Loucy (cell line): ENCODE data around the gene PLCG2.
A peak's percentile ranks its signal among the peaks of the same experiment; 100 is the strongest.

ENCODE experiments used
- H2AFZ ChIP-seq: fragments of 200-600 bp; sonication (generic); 2 replicates; pipeline ENCODE4 v1.6.0; 2016; ENCODE audit warnings: antibody characterized with exemption, mild to moderate bottlenecking, low read length, moderate library complexity
- H3F3A ChIP-seq: fragments of 200-600 bp; 2 replicates; pipeline ENCODE4 v1.6.0; 2016; ENCODE audit warnings: antibody characterized with exemption, low read depth, mild to moderate bottlenecking
- H3K27me3 ChIP-seq: fragments of 200-600 bp; sonication (generic); 2 replicates; pipeline ENCODE4 v1.6.1; 2014; ENCODE audit warnings: low read length, mild to moderate bottlenecking; ENCODE audit not compliant: insufficient read depth, poor library complexity, severe bottlenecking
- H3K36me3 ChIP-seq: fragments of 200-600 bp; sonication (generic); 2 replicates; pipeline ENCODE4 v1.6.1; 2016; ENCODE audit warnings: low read length; ENCODE audit not compliant: insufficient read depth
- H3K4me1 ChIP-seq: fragments of 200-600 bp; sonication (generic); 2 replicates; pipeline ENCODE4 v1.5.1; 2014; ENCODE audit warnings: low read length, mild to moderate bottlenecking; ENCODE audit not compliant: insufficient read depth, poor library complexity, severe bottlenecking
- H3K4me2 ChIP-seq: fragments of 200-600 bp; sonication (generic); 2 replicates; pipeline ENCODE4 v1.6.0; 2014; ENCODE audit warnings: antibody characterized with exemption, low read length, low read depth, mild to moderate bottlenecking; ENCODE audit not compliant: poor library complexity, severe bottlenecking
- H3K4me3 ChIP-seq: fragments of 200-600 bp; sonication (generic); 2 replicates; pipeline ENCODE4 v1.5.1; 2014; ENCODE audit warnings: low read length, mild to moderate bottlenecking, mixed read lengths; ENCODE audit not compliant: poor library complexity, severe bottlenecking
- H3K79me2 ChIP-seq: fragments of 200-600 bp; sonication (generic); 2 replicates; pipeline ENCODE4 v1.6.1; 2014; ENCODE audit warnings: low read length; ENCODE audit not compliant: insufficient read depth
- H3K9ac ChIP-seq: fragments of 200-600 bp; sonication (generic); 2 replicates; pipeline ENCODE4 v1.6.0; 2014; ENCODE audit warnings: mild to moderate bottlenecking, low read depth, low read length, moderate library complexity; ENCODE audit not compliant: poor library complexity, severe bottlenecking
- H3K9me2 ChIP-seq: fragments of 200-600 bp; sonication (generic); replicated peaks from 2 replicates; pipeline ENCODE4 v1.6.1; 2016; ENCODE audit warnings: low read depth, low read length, mixed read lengths
- H3K9me3 ChIP-seq: fragments of 200-600 bp; sonication (generic); 2 replicates; pipeline ENCODE4 v1.6.1; 2014; ENCODE audit warnings: mild to moderate bottlenecking, antibody characterized with exemption, low read length, low read depth; ENCODE audit not compliant: insufficient read depth
- H4K20me1 ChIP-seq: fragments of 200-600 bp; sonication (generic); 2 replicates; pipeline ENCODE4 v1.6.0; 2014; ENCODE audit warnings: antibody characterized with exemption, low read length, mild to moderate bottlenecking; ENCODE audit not compliant: insufficient read depth, poor library complexity, severe bottlenecking
- EZH2phosphoT487 ChIP-seq: fragments of 200-600 bp; IDR thresholded peaks from 2 replicates; pipeline ENCODE4 v1.6.1; 2018; ENCODE audit warnings: antibody characterized with exemption, mild to moderate bottlenecking, moderate library complexity, borderline replicate concordance
- TF ChIP-seq, protein P1 (sequence below): fragments of 200-600 bp; sonication (generic); conservative IDR thresholded peaks from 2 replicates; pipeline ENCODE4 v1.5.1; 2014; ENCODE audit warnings: mild to moderate bottlenecking, antibody characterized with exemption, low read length

Gene PLCG2

DNA sequence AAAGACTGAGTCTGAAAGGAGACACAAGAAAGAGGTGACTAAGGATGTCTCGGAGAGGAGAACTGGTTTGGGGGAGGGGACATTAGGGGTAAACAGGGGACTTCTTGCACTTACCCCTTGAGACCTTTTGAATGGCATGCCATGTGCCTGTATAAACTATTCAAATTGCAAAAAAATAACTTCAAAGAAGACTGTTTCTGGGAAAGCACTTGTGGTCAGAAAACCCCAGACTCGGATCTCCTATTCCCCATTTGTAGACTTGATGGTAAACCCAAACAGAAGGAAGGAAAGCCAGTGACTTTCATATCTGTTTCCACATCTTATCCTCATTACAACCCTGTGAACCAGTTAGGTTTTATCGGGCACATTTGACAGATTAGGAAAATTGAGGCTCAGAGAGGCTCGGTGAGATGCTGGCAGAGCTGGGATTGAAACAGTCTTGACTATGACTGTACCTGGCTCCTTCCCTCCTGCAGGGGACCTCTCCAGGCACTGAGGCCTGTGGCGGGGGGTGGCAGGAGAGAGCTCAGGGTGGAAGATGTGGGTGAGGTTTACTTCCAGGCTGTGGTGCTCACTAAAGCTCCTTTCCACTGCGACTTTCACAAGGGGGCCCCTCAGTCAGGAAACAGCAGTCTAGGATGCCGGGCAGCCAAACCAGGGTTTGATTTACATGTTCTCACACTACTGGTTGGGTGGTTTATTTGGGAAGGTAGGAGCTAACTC, 30.5 kb upstream of the PLCG2 start:
- Histone ChIP-seq H3K79me2 (no peaks in the 10 kb centered on the region), H3K4me3 (peak overlapping the region; percentile 0)

DNA sequence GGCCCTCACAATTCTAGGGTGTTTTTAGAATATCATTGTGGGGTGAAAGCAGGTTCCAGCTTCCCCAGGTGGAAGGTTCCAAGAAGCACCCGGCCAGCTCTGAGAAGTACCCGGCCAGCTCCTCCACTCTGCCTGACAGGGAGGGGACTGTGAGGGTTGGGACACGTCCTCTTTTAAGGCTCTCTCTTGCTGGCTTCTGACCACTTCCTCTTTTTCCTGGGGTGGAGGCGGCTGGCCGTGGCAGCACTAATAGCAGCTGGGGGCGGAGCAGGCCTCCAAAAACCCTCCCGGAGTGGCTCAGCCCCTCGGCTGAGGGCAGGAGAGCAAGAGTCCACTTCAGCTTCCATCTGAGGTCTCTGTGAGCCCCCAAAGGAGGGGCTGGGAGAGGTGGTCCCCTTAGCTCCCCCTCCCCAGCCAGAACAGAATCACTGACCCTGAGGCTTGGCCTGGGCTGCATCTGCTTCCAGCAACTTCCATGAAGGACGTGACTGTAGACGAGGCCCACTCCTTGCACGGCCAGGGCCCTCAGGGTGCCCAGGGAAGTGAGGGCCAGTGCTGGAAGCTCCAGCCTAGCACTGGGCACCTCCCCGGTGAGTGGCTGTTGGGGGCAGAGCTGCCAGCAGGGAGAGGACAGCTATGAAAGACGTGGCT, 26.7 kb upstream of the PLCG2 start:
- Histone ChIP-seq H2AFZ (peak overlapping the region; percentile 77), H3K79me2 (no peaks in the 10 kb centered on the region), H3K9ac (peak overlapping the region; percentile 68), H3K4me1 (peaks cover 47% of the 10 kb centered on the region), H3K36me3 (no peaks in the 10 kb centered on the region), H3K9me3 (no peaks in the 10 kb centered on the region), H3F3A (no peaks in the 10 kb centered on the region), H4K20me1 (no peaks in the 10 kb centered on the region), H3K4me2 (peak overlapping the region; percentile 87), H3K27me3 (no peaks in the 10 kb centered on the region), H3K9me2 (no peaks in the 10 kb centered on the region), H3K4me3 (peak overlapping the region; percentile 58)
- TF ChIP-seq EZH2phosphoT487: no peak
- TF ChIP-seq, protein P1, sequence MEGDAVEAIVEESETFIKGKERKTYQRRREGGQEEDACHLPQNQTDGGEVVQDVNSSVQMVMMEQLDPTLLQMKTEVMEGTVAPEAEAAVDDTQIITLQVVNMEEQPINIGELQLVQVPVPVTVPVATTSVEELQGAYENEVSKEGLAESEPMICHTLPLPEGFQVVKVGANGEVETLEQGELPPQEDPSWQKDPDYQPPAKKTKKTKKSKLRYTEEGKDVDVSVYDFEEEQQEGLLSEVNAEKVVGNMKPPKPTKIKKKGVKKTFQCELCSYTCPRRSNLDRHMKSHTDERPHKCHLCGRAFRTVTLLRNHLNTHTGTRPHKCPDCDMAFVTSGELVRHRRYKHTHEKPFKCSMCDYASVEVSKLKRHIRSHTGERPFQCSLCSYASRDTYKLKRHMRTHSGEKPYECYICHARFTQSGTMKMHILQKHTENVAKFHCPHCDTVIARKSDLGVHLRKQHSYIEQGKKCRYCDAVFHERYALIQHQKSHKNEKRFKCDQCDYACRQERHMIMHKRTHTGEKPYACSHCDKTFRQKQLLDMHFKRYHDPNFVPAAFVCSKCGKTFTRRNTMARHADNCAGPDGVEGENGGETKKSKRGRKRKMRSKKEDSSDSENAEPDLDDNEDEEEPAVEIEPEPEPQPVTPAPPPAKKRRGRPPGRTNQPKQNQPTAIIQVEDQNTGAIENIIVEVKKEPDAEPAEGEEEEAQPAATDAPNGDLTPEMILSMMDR: no peak

More for the DNA sequence above, 30.5 kb upstream of the PLCG2 start:
- no peaks in the 10 kb centered on the region for H3K36me3 ChIP-seq
- H3F3A ChIP-seq: no peaks in the 10 kb centered on the region
- peak overlapping the region; percentile 38; the same call in 1 of the 2 replicates for H2AFZ ChIP-seq
- H3K9ac ChIP-seq: no peak overlapping the region
- no peak for TF ChIP-seq EZH2phosphoT487
- TF ChIP-seq, protein P1: peak; percentile 30; the same call in 1 of the 2 replicates
- H4K20me1 ChIP-seq: no peaks in the 10 kb centered on the region
- no peaks in the 10 kb centered on the region for H3K9me3 ChIP-seq
- H3K4me2 ChIP-seq: peak overlapping the region; percentile 24
- no peaks in the 10 kb centered on the region for H3K9me2 ChIP-seq
- H3K27me3 ChIP-seq: no peaks in the 10 kb centered on the region
- H3K4me1 ChIP-seq: peaks cover 29% of the 10 kb centered on the region

DNA sequence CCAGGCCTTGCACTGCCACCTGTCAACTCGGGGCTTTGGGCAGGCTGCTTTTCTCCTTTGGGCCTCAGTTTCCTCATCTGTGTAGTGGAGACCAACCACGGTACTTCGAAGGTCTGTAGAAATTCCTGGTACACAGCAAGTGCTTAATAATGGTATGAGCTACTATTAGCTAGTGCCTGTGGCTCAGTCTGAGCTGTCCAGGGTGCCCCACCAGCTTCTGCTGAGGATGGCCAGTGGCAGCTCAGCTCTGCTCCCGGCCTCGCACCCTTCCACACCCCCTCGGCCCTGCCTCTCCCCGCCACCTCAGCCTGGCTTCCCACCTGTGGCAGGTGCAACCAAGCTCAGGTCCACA, 26.2 kb upstream of the PLCG2 start:
- Histone ChIP-seq H3K36me3 (no peaks in the 10 kb centered on the region), H3K27me3 (no peaks in the 10 kb centered on the region), H3K79me2 (no peaks in the 10 kb centered on the region), H4K20me1 (no peaks in the 10 kb centered on the region), H3K9me3 (no peaks in the 10 kb centered on the region), H3K9ac (peak overlapping the region; percentile 68), H3K9me2 (no peaks in the 10 kb centered on the region), H3K4me1 (peaks cover 48% of the 10 kb centered on the region), H3K4me2 (peak overlapping the region; percentile 87), H3K4me3 (peak overlapping the region; percentile 58), H3F3A (no peaks in the 10 kb centered on the region), H2AFZ (peak overlapping the region; percentile 77)
- TF ChIP-seq, protein P1: no peak
- TF ChIP-seq EZH2phosphoT487: no peak
